Activated B cell treated with CpG ODN at 0.5 μM for 24 hours (primary cell): Measurements from ENCODE around the gene SLC25A20. TPM values are rescaled to one million over a fixed set of nuclear protein-coding genes. Genes with fewer than 3 reads are reported as not detected.

Source experiments
- ATAC-seq: fragments of 200-7000 bp; cut with Tn5 transposase; one replicate; pipeline ENCODE4 v1.10.0; 2021; ENCODE audit warnings: low read depth, mild to moderate bottlenecking, moderate library complexity
- CTCF ChIA-PET: fragments of 350-600 bp; sonication (Branson Sonifier 250); formaldehyde crosslinking; loops from one replicate; lab custom pipeline; 2021; ENCODE audit warnings: antibody characterized with exemption; lab: Charles Lee
- POLR2A ChIA-PET: fragments of 350-600 bp; sonication (Branson Sonifier 250); formaldehyde crosslinking; loops from one replicate; lab custom pipeline; 2021; ENCODE audit warnings: antibody characterized with exemption; lab: Charles Lee
- DNase-seq: peaks from one replicate; pipeline ENCODE4 v3.0.0; 2022
- H3K27ac Mint-ChIP-seq: one replicate; pipeline ENCODE4 v1.8.0; 2020; ENCODE audit warnings: mixed read lengths
- H3K27me3 Mint-ChIP-seq: one replicate; pipeline ENCODE4 v1.8.0; 2021; ENCODE audit warnings: mixed read lengths
- H3K36me3 Mint-ChIP-seq: one replicate; pipeline ENCODE4 v1.8.0; 2021; ENCODE audit warnings: low read depth, mixed read lengths
- H3K4me1 Mint-ChIP-seq: one replicate; pipeline ENCODE4 v1.8.0; 2021; ENCODE audit warnings: mixed read lengths
- H3K4me3 Mint-ChIP-seq: one replicate; pipeline ENCODE4 v1.8.0; 2020; ENCODE audit warnings: mild to moderate bottlenecking, mixed read lengths
- H3K9me3 Mint-ChIP-seq: one replicate; pipeline ENCODE4 v1.8.0; 2020; ENCODE audit warnings: mixed read lengths
- intact Hi-C: fragments of 100-400 bp; cut with micrococcal nuclease; formaldehyde crosslinking; loops from one replicate; pipeline ENCODE4 v1.15.1; 2024
- total RNA-seq: library from RNA; stranded (reverse); gene quantifications from 2 replicates; pipeline ENCODE4 v1.2.3, GENCODE V29; 2022
- TF ChIP-seq, protein P1 (sequence below): fragments of 200-600 bp; IDR thresholded peaks from one replicate; pipeline ENCODE4 v1.8.0; 2022; ENCODE audit warnings: antibody characterized with exemption, mild to moderate bottlenecking

The SLC25A20 gene
- total RNA-seq, 1 donor from 2014 or later = 11.0 TPM

DNA sequence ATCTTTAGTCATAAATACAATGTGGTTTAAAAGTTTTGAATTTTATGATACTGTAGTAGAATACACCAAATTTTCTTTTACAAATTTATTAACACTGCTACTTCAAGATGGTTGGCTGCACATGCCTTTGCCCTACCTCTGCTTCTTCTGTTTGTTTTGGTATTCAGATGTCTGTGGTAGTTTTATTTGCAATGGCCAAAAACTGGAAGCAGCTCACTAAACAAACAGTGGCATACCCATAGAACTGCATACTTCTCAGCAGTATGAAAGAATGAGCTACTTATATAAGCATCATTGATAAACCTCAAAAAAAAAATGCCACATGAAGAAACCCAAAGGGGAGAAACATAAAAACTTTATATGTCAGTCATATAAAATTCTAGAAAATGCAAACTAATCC, 39.5 kb upstream of the SLC25A20 start:
- no peak for ATAC-seq
- CTCF ChIA-PET = interaction anchor here (0.6 kb wide), 1 partner anchor 884 kb away, joined by 3 read pairs; no protein-coding TSS in a partner anchor
- no peak overlapping the region for H3K4me3 Mint-ChIP-seq
- TF ChIP-seq, protein P1, sequence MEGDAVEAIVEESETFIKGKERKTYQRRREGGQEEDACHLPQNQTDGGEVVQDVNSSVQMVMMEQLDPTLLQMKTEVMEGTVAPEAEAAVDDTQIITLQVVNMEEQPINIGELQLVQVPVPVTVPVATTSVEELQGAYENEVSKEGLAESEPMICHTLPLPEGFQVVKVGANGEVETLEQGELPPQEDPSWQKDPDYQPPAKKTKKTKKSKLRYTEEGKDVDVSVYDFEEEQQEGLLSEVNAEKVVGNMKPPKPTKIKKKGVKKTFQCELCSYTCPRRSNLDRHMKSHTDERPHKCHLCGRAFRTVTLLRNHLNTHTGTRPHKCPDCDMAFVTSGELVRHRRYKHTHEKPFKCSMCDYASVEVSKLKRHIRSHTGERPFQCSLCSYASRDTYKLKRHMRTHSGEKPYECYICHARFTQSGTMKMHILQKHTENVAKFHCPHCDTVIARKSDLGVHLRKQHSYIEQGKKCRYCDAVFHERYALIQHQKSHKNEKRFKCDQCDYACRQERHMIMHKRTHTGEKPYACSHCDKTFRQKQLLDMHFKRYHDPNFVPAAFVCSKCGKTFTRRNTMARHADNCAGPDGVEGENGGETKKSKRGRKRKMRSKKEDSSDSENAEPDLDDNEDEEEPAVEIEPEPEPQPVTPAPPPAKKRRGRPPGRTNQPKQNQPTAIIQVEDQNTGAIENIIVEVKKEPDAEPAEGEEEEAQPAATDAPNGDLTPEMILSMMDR = no peak
- DNase-seq = no peak
- intact Hi-C loops = no loop called here
- peaks cover 2% of the 10 kb centered on the region for H3K4me1 Mint-ChIP-seq
- no peaks in the 10 kb centered on the region for H3K27me3 Mint-ChIP-seq
- H3K9me3 Mint-ChIP-seq = no peaks in the 10 kb centered on the region
- peaks cover 48% of the 10 kb centered on the region for H3K36me3 Mint-ChIP-seq
- POLR2A ChIA-PET = no interaction called here
- no peak overlapping the region for H3K27ac Mint-ChIP-seq

DNA sequence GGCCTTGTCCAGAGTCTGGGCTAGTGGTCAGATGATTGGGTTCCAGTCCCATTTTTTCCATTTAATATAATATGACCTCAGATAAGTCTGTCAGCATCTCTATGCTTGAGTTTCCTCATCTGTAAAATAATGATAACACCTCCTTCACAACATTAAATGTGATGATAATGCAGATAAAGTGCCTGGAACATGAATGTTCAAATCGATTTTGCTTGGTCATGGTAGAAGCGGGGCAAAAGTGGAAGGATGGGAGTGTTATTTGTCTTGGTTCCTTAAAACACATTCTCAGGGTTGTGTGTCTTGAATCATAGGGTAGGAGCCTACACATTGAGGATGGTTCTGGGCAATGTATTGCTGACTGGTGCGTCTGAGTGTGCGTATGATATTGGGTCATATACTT, 36.8 kb upstream of the SLC25A20 start:
- CTCF ChIA-PET = no interaction called here
- no peak for ATAC-seq
- Mint-ChIP-seq H3K27me3 (no peaks in the 10 kb centered on the region), H3K36me3 (peaks cover 60% of the 10 kb centered on the region), H3K27ac (no peak overlapping the region), H3K9me3 (no peaks in the 10 kb centered on the region), H3K4me3 (no peak overlapping the region), H3K4me1 (peaks cover 14% of the 10 kb centered on the region)
- no peak for DNase-seq
- intact Hi-C loops = no loop called here
- TF ChIP-seq, protein P1 = no peak
- POLR2A ChIA-PET = no interaction called here

- POLR2A ChIA-PET = interaction anchor here (0.7 kb wide), 1 partner anchor 20 kb away, joined by 3 read pairs; no protein-coding TSS in a partner anchor
- no peaks in the 10 kb centered on the region for H3K9me3 Mint-ChIP-seq
- DNase-seq (no peak), ATAC-seq (no peak)
- TF ChIP-seq, protein P1 = no peak
- peaks cover 67% of the 10 kb centered on the region for H3K36me3 Mint-ChIP-seq
- no peaks in the 10 kb centered on the region for H3K27me3 Mint-ChIP-seq
- H3K4me3 Mint-ChIP-seq = no peak overlapping the region
- peaks cover 21% of the 10 kb centered on the region for H3K4me1 Mint-ChIP-seq
- CTCF ChIA-PET = interaction anchor here (0.7 to 1.3 kb wide), 2 partner anchors 15 to 73 kb away, joined by 3 to 4 read pairs; partner anchors contain the start of gene WDR6
- no peak overlapping the region for H3K27ac Mint-ChIP-seq
- intact Hi-C loops = no loop called here
Observed at GRCh38 chr3:48934333-48934991, 35.8 kb upstream of the SLC25A20 start.

GRCh38 chr3:48931944-48932580, 33.4 kb upstream of the SLC25A20 start:
- Mint-ChIP-seq H3K36me3 (peaks cover 78% of the 10 kb centered on the region), H3K4me1 (peaks cover 42% of the 10 kb centered on the region), H3K27me3 (no peaks in the 10 kb centered on the region), H3K4me3 (no peak overlapping the region), H3K9me3 (no peaks in the 10 kb centered on the region), H3K27ac (no peak overlapping the region)
- ChIA-PET CTCF (no interaction called here), POLR2A (interaction anchor here (0.6 kb wide), 2 partner anchors 86 to 230 kb away, joined by 3 to 16 read pairs; no protein-coding TSS in a partner anchor)
- intact Hi-C loops = no loop called here
- ATAC-seq (no peak), DNase-seq (no peak)
- TF ChIP-seq, protein P1 = no peak

DNA sequence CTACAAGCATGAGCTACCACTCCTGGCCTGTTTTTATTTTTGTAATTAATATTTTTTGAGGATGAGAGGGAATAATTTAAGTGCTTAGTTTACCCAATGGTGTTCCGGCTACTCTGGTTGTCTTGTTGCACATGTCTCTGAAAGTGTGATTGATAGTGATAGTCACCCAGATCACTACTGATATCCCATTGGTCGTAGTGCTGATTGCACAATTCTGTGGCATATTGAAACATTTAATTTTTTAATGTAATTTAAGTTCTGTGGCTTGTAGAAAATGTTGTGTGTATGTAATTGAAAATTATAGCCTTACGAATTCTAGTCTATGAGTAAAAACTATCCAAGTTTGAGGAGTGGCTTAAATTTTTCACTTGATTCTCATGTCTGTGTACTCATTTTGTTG, 31.9 kb upstream of the SLC25A20 start:
- POLR2A ChIA-PET = no interaction called here
- peaks cover 82% of the 10 kb centered on the region for H3K36me3 Mint-ChIP-seq

More for the DNA sequence above, 31.9 kb upstream of the SLC25A20 start:
- Mint-ChIP-seq H3K27ac (no peak overlapping the region), H3K9me3 (no peaks in the 10 kb centered on the region), H3K27me3 (no peaks in the 10 kb centered on the region), H3K4me3 (no peak overlapping the region), H3K4me1 (peaks cover 49% of the 10 kb centered on the region)
- no peak for ATAC-seq
- TF ChIP-seq, protein P1 = no peak
- intact Hi-C loops = no loop called here
- no peak for DNase-seq
- CTCF ChIA-PET = no interaction called here
